GM18508 (cell line): ENCODE data around the gene HES2.
"Not testable (repeated sequence)": the region's sequence is repeated elsewhere in the genome, so short reads cannot be mapped to it uniquely, and the experiment has no call there.

Source experiments
- ATAC-seq: cut with Tn5 transposase; IDR thresholded peaks from one replicate; pipeline ENCODE4 v1.9.1; 2021; ENCODE audit warnings: moderate number of reproducible peaks; ENCODE audit not compliant: insufficient read depth, unreplicated experiment

The HES2 gene

DNA sequence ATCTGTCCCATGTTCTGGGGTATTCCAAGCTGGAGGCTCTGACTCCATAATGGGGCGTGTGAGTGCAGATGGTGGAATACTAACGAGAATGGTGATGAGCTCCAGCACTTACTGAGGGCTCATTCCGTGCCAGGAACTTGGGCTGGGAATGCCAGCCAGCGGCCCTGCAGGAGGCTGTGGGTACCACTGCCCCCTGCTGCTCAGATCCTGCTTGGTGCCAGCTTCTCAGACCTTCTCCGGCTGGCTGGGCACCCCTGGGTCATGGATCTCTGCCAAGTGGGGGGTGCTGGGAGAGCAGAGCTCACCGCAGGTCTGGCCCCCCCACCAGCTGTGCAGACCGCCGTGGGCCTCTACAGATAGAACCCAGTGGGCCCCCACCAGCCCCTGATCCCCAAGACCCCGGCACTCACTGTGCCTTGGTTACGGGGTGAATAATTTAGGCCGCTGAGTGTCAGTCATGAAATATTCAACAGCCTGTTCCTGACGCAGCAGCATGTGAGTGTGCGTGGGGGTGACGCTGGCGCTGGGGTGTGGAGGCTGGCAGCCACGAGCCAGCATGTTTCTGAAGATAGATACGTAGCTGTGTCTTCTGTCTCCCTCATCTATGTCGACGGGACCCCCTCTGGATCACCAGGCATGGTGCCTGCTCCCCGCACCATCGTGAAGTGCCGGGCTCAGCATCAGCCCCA lies 17.4 kb upstream of the HES2 start:
- ATAC-seq = not testable (repeated sequence)

- ATAC-seq = not testable (repeated sequence)
These were observed 16.6 kb upstream of the HES2 start for GRCh38 chr1:6436277-6436676.

DNA sequence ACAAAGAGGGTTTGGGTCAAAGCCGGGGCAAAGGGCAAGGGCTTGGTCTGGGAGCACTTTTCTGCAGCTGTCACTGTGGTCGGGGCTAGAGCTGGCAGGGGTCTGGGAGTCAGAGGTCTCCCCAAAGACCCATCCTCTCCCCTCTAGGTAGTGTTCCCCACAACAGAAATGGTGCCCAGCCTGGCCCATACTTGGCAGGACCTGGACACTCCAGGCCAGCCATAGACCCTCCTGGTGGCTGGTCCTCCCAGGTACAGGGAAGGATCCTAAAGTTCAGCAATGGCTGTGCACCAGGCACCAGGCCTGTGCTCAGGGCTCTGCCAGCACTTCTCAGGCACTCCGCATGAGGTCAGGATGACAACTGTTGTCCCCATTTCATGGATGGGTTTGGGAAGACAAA lies 15.8 kb upstream of the HES2 start:
- no peak for ATAC-seq

GRCh38 chr1:6435129-6435528 lies 15.4 kb upstream of the HES2 start:
- no peak for ATAC-seq

DNA sequence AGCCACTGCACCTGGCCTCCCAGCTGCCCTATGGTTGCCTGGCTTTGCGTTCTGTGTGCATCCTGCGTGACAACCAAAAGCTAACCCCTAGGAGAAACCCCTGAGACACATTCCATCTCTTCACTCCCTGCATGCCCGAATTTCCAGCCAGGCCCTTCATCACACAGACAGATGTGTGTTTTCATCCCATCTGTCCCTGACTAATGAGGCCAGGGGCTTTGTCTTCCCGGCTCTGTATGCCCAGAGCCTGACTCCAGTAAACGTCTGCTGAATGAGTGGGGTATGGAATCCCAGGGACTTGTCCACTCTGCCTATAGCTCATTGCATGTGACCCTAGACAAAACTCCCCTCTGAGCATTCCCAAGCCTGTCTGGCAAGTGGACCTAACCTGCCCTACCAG lies 14.5 kb upstream of the HES2 start:
- ATAC-seq = no peak

- ATAC-seq = not testable (repeated sequence)
These were observed 12.2 kb upstream of the HES2 start for GRCh38 chr1:6431645-6432579.

GRCh38 chr1:6429660-6430411 lies 10.1 kb upstream of the HES2 start:
- ATAC-seq = not testable (repeated sequence)

- not testable (repeated sequence) for ATAC-seq
These were observed 8.7 kb upstream of the HES2 start for GRCh38 chr1:6428453-6428852.

GRCh38 chr1:6427441-6428390 lies 8.0 kb upstream of the HES2 start:
- no peak for ATAC-seq

GRCh38 chr1:6426972-6427350 lies 7.2 kb upstream of the HES2 start:
- no peak for ATAC-seq

- ATAC-seq = no peak
These were observed 6.7 kb upstream of the HES2 start for GRCh38 chr1:6426277-6426971.

DNA sequence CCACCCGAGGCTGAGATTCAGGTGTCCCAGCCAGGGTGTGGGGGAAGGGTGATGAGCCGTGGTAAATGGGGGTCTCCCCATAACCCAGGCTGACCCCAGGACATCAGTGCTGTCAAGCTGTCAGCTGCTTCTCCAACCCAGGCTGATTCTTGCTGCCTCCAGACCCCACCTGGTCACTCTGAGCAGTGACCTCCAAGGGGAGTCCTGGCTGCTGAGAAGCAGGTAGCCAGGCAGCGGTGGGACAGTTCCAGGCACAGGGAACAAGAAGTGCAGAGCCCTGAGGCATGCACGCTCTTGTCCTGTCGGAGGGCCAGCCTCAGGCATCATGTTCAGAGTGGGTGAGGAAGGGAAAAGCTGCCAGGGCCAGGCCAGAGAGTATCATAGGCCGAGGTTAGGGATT lies 5.9 kb upstream of the HES2 start:
- no peak for ATAC-seq

DNA sequence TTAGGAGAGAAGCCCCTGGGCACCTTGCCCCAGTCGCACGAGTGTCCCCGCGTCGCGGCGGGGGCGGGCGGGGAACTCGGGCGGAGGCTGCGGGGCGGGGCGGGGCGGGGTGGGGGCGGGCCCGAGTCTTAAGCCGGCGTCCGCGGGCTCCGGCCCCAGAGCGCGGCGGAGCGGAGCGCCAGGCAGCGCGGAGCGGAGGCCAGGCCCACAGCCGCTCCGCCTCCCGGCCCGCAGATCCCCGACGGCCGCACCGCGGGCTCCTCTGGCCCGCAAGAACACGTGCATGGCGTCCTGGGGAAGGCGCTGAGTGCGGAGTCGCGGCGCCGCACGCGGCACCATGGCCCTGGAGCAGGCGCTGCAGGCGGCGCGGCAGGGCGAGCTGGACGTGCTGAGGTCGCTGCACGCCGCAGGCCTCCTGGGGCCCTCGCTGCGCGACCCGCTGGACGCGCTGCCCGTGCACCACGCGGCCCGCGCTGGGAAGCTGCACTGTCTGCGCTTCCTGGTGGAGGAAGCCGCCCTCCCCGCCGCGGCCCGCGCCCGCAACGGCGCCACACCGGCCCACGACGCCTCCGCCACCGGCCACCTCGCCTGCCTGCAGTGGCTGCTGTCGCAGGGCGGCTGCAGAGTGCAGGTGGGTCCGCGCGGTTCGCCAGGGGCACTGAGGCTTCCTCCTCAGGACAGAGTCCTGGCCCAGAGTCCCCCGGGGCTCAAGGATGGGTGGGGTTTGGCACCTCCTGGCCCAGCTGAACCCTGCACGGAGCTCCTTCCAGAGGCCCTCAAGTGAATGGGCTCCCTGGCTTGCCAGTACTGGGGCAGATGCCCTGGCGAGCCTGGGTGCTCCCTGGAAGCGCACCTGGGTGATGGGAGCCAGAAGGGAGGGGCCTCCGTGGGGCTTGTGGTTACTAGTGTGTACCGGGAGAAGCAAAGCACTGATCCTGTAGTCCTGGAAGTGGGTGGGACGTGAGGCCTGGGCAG lies 5.2 kb upstream of the HES2 start, which contains the start of gene ESPN:
TSS of gene ESPN (plus strand) at position 158 of the 975 bp plus-strand sequence. CDS start at position 338, 180 bp downstream.
- no peak for ATAC-seq

- ATAC-seq = no peak
These were observed 4.4 kb upstream of the HES2 start for GRCh38 chr1:6424000-6424565.

GRCh38 chr1:6423321-6423999 lies 3.7 kb upstream of the HES2 start:
- no peak for ATAC-seq

DNA sequence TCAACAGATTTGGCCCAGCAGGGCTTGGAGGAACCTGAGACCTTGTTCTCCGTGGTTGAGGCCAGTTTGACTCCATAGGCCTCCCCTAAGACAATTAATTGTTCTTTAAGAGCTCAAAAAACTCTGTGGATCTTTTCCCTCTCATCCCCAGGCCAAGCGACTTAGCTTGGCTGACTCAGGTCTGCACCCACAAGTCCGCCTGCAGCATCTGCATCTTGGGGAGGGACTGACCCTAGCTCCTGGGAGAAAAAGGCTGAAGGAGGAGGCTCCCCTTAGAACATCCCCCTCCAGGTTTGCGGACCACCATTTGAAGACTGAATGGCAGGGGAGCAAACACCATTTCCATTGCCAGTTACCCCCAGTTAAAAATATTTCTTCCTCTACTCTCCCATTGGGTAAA lies 1.5 kb upstream of the HES2 start:
- no peak for ATAC-seq

GRCh38 chr1:6420454-6421042 lies 829 bp upstream of the HES2 start:
- no peak for ATAC-seq
